ENCODE results near the gene GLDN.
A peak's percentile ranks its signal among the peaks of the same experiment; 100 is the strongest.

The GLDN gene

GRCh38 chr15:51322621-51323296 is 18.7 kb upstream of the GLDN start:
- no peak for DNase-seq (ENCODE audit: low spot score)

GRCh38 chr15:51323749-51324148 is 17.7 kb upstream of the GLDN start:
- DNase-seq (ENCODE audit: low spot score): no peak

GRCh38 chr15:51325167-51325566 is 16.3 kb upstream of the GLDN start:
- no peak for DNase-seq (ENCODE audit: low spot score)

- DNase-seq (ENCODE audit: low spot score): no peak
Measured at GRCh38 chr15:51327081-51327480, 14.4 kb upstream of the GLDN start.

- no peak for DNase-seq (ENCODE audit: low spot score)
Measured at GRCh38 chr15:51328926-51329325, 12.5 kb upstream of the GLDN start.

GRCh38 chr15:51331141-51331540 is 10.3 kb upstream of the GLDN start:
- DNase-seq (ENCODE audit: low spot score): no peak

GRCh38 chr15:51332206-51333147 is 9.0 kb upstream of the GLDN start:
- no peak for DNase-seq (ENCODE audit: low spot score)

GRCh38 chr15:51333571-51333970 is 7.9 kb upstream of the GLDN start:
- no peak for DNase-seq (ENCODE audit: low spot score)

GRCh38 chr15:51334011-51334451 is 7.4 kb upstream of the GLDN start:
- DNase-seq (ENCODE audit: low spot score): peak; percentile 42

GRCh38 chr15:51335087-51335486 is 6.4 kb upstream of the GLDN start:
- no peak for DNase-seq (ENCODE audit: low spot score)

GRCh38 chr15:51335538-51336410 is 5.7 kb upstream of the GLDN start:
- DNase-seq (ENCODE audit: low spot score): no peak

- no peak for DNase-seq (ENCODE audit: low spot score)
Measured at GRCh38 chr15:51338496-51338895, 3.0 kb upstream of the GLDN start, which contains the start of gene CYP19A1. Gene CYP19A1 (minus strand): TSS chr15:51338596. CDS start chr15:51242912, 95,684 bp downstream.

GRCh38 chr15:51342227-51342999 is 958 bp downstream of the GLDN start:
- no peak for DNase-seq (ENCODE audit: low spot score)

GRCh38 chr15:51343466-51343865 is 2.0 kb downstream of the GLDN start:
- no peak for DNase-seq (ENCODE audit: low spot score)

- DNase-seq (ENCODE audit: low spot score): no peak
Measured at GRCh38 chr15:51346136-51346535, 4.7 kb downstream of the GLDN start.

GRCh38 chr15:51348688-51349087 is 7.2 kb downstream of the GLDN start:
- DNase-seq (ENCODE audit: low spot score): no peak

- DNase-seq (ENCODE audit: low spot score): no peak
Measured at GRCh38 chr15:51349156-51349844, 7.8 kb downstream of the GLDN start.

- no peak for DNase-seq (ENCODE audit: low spot score)
Measured at GRCh38 chr15:51350723-51351122, 9.3 kb downstream of the GLDN start.

GRCh38 chr15:51353976-51354375 is 12.5 kb downstream of the GLDN start:
- no peak for DNase-seq (ENCODE audit: low spot score)

- no peak for DNase-seq (ENCODE audit: low spot score)
Measured at GRCh38 chr15:51355096-51355495, 13.6 kb downstream of the GLDN start.

GRCh38 chr15:51356147-51356546 is 14.7 kb downstream of the GLDN start:
- no peak for DNase-seq (ENCODE audit: low spot score)

Measured in D341Med (cell line).